ENCODE measurements around the gene CELF2. TPM values are rescaled to one million over a fixed set of nuclear protein-coding genes. Genes with fewer than 3 reads are reported as not detected.

CELF2 gene
- total and polyA plus RNA-seq, 2 experiments from 2014 or later: 14.4 to 26.5 TPM

DNA sequence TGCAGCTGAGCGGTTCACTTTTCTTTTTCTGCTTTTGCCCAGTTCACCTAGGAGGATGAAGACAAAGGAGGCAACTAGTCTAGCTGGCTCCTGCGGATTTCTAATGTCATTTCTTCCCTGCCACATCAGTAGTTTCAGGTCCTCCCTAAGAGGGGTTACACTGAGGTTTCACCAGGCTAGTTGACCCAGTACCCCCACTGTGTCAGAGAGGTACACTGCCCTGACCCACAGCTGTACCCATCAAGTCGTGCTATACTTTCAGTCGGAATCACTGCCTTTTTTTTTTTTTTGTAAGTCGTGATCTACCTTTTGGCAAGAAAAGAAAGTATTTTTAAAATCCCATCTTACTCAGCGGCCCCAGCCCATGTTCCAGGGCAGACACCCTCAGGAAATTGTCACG is 243.5 kb downstream of the CELF2 start:
- in situ Hi-C loops (cut with MboI): no loop called here
- Histone ChIP-seq H3K9me2 (ENCODE audit: insufficient read depth) (no peaks in the 10 kb centered on the region), H3K4me2 (ENCODE audit: unreplicated experiment) (no peak overlapping the region), H3K9me3 (ENCODE audit: low read depth) (no peaks in the 10 kb centered on the region), H3F3A (ENCODE audit: insufficient read depth) (no peaks in the 10 kb centered on the region), H3K79me2 (ENCODE audit: insufficient read depth) (no peaks in the 10 kb centered on the region), H3K4me3 (no peak overlapping the region), H3K9ac (no peak overlapping the region), H4K20me1 (ENCODE audit: insufficient read depth) (no peaks in the 10 kb centered on the region), H3K27ac (no peak overlapping the region), H3K27me3 (replicated peaks; ENCODE audit: insufficient read depth) (no peaks in the 10 kb centered on the region), H2AFZ (no peak overlapping the region), H3K36me3 (ENCODE audit: low read depth) (no peaks in the 10 kb centered on the region; the same call in 1 of the 2 replicates), H3K4me1 (ENCODE audit: insufficient read depth) (no peaks in the 10 kb centered on the region)
- no peak for TF ChIP-seq EZH2phosphoT487 (IDR thresholded peaks at IDR 0.05; ENCODE audit: insufficient read depth, low read depth)
- TF ChIP-seq EZH2 (IDR thresholded peaks at IDR 0.05; ENCODE audit: insufficient read depth, poor library complexity, severe bottlenecking): no peak
- DNase-seq: no peak
- 76 to 78% methylated on average over 7 of the region's 7 CpGs for WGBS, 2 experiments (ENCODE audit: low coverage in 1 of 2, low lambda C conversion rate in 2 of 2, missing lambda C conversion rate in 2 of 2)

DNA sequence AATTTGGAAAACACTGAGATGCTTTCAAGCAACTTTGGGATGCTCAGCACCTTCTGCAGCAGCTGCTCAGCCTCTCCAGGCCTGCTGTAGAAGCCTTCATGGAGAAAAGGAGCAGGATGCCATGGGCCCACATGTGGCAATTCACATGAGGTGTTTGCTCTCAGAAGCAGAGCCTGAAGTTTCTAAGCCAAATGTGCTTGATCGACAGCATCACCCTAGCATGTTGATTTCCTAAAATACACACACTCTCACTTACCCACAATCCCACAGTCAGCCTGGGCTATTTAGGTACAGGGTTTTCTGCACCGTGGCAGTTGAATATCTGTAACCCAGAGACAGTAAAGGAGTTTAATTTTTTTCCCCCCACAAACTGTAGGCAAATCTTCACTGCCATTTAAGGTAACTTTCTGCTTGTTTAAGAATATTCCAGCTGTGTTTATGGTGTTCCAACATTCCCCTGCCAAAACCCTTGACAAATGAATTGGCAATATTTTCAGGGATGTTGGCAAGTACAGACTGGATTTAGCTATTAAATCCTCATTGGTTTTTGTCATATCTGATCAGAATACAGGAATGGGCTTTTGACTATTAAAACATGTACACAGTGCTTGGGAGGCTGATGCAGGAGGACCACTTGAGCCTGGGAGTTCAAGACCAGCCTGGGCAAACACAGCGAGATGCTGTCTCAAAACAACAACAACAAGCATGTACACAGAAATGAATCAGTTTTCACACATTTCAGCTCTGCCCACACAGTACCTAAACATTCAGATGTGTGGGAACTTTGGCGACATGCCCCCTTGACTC is 244.2 kb downstream of the CELF2 start:
- no peaks in the 10 kb centered on the region for H3K4me1 ChIP-seq (ENCODE audit: insufficient read depth)
- in situ Hi-C loops (cut with MboI): no loop called here
- no peak for DNase-seq
- no peak overlapping the region for H3K27ac ChIP-seq
- no peaks in the 10 kb centered on the region for H4K20me1 ChIP-seq (ENCODE audit: insufficient read depth)
- no peaks in the 10 kb centered on the region for H3K9me3 ChIP-seq (ENCODE audit: low read depth)
- no peak overlapping the region for H3K4me2 ChIP-seq (ENCODE audit: unreplicated experiment)
- H3K79me2 ChIP-seq (ENCODE audit: insufficient read depth): no peaks in the 10 kb centered on the region
- H3K9me2 ChIP-seq (ENCODE audit: insufficient read depth): no peaks in the 10 kb centered on the region
- H3F3A ChIP-seq (ENCODE audit: insufficient read depth): no peaks in the 10 kb centered on the region
- no peak overlapping the region for H3K9ac ChIP-seq
- TF ChIP-seq EZH2 (IDR thresholded peaks at IDR 0.05; ENCODE audit: insufficient read depth, poor library complexity, severe bottlenecking): no peak
- TF ChIP-seq EZH2phosphoT487 (IDR thresholded peaks at IDR 0.05; ENCODE audit: insufficient read depth, low read depth): no peak
- H3K4me3 ChIP-seq: no peak overlapping the region
- 36 to 41% methylated on average over 4 of the region's 4 CpGs for WGBS, 2 experiments (ENCODE audit: low coverage in 1 of 2, low lambda C conversion rate in 2 of 2, missing lambda C conversion rate in 2 of 2)
- no peaks in the 10 kb centered on the region for H3K27me3 ChIP-seq (replicated peaks; ENCODE audit: insufficient read depth)
- H3K36me3 ChIP-seq (ENCODE audit: low read depth): no peaks in the 10 kb centered on the region; the same call in 1 of the 2 replicates
- no peak overlapping the region for H2AFZ ChIP-seq

DNA sequence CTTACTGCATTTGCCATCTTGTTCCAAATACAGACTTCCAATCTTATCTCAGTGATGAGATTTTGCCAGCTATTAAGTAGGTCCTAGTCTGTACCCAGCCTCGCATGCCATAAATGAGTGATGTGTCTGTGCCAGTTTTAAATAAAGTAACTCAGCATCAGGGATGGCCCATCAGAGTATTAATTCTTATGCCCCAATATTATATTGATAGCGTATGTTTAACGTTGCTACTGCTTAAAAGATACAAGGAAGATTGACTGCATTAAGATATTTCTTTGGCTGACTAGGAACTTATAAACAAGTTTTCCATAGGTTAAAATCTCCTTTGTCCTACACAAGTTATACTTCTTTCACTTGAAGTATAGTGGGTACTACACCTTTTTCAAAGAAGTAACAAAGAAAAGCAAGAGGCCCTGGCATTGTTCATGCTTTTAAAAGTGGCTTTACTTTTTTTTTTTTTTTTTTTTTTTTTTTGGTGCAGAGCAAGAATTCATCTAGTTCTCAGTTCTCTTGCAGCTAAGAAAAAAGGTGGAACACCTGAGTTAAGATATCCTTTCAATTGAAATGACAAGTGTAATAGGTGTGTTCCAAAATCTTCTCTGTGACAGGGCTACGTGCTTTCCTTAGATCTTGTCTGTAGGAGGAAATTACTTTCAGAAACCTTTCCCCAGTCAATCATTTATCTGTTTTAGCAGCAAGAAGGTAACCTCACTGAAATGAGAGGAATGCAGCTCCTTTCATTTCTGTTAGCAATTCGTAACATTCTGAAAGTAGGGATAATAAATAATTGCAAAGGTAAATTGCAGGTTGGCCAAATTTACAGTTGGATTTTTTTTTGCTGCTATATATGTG is 245.0 kb downstream of the CELF2 start:
- no peak overlapping the region for H3K9ac ChIP-seq
- no peaks in the 10 kb centered on the region for H3K27me3 ChIP-seq (replicated peaks; ENCODE audit: insufficient read depth)
- H3K79me2 ChIP-seq (ENCODE audit: insufficient read depth): no peaks in the 10 kb centered on the region
- in situ Hi-C loops (cut with MboI): no loop called here
- no peak for DNase-seq
- H3K36me3 ChIP-seq (ENCODE audit: low read depth): no peaks in the 10 kb centered on the region; the same call in 1 of the 2 replicates
- TF ChIP-seq EZH2 (IDR thresholded peaks at IDR 0.05; ENCODE audit: insufficient read depth, poor library complexity, severe bottlenecking) (no peak), EZH2phosphoT487 (IDR thresholded peaks at IDR 0.05; ENCODE audit: insufficient read depth, low read depth) (no peak)
- 85% methylated on average over 5 of the region's 5 CpGs for WGBS, 2 experiments (ENCODE audit: low coverage in 1 of 2, low lambda C conversion rate in 2 of 2, missing lambda C conversion rate in 2 of 2)
- H4K20me1 ChIP-seq (ENCODE audit: insufficient read depth): no peaks in the 10 kb centered on the region
- no peaks in the 10 kb centered on the region for H3K4me1 ChIP-seq (ENCODE audit: insufficient read depth)
- H3K9me2 ChIP-seq (ENCODE audit: insufficient read depth): no peaks in the 10 kb centered on the region
- no peak overlapping the region for H3K27ac ChIP-seq
- H2AFZ ChIP-seq: no peak overlapping the region
- H3K4me2 ChIP-seq (ENCODE audit: unreplicated experiment): no peak overlapping the region
- no peaks in the 10 kb centered on the region for H3K9me3 ChIP-seq (ENCODE audit: low read depth)
- H3K4me3 ChIP-seq: no peak overlapping the region
- no peaks in the 10 kb centered on the region for H3F3A ChIP-seq (ENCODE audit: insufficient read depth)

DNA sequence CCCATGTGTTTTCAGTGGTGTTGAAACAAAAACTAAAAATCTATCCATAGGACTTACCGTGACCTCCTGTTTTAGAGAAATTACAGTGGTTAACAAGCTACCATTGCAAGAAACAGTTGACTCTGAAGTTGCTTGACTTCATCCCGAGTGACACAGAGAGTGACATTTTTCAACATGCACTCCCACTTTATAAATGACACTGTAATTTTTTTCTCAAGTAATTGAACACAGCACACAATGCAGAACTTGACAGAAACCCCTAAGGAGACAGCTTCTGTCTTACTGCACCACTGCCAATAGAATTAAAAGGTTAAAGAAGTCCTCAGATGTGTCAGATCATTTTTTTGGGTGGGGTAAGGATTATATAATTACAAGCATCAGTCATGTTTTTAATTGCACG is 246.1 kb downstream of the CELF2 start:
- H3K36me3 ChIP-seq (ENCODE audit: low read depth): no peaks in the 10 kb centered on the region; the same call in 1 of the 2 replicates
- H3K4me3 ChIP-seq: no peak overlapping the region
- DNase-seq: no peak
- H3K27me3 ChIP-seq (replicated peaks; ENCODE audit: insufficient read depth): no peaks in the 10 kb centered on the region
- TF ChIP-seq EZH2phosphoT487 (IDR thresholded peaks at IDR 0.05; ENCODE audit: insufficient read depth, low read depth) (no peak), EZH2 (IDR thresholded peaks at IDR 0.05; ENCODE audit: insufficient read depth, poor library complexity, severe bottlenecking) (no peak)
- H3K9me2 ChIP-seq (ENCODE audit: insufficient read depth): no peaks in the 10 kb centered on the region
- no peaks in the 10 kb centered on the region for H3K79me2 ChIP-seq (ENCODE audit: insufficient read depth)
- H3K4me2 ChIP-seq (ENCODE audit: unreplicated experiment): no peak overlapping the region
- no peak overlapping the region for H3K9ac ChIP-seq
- in situ Hi-C loops (cut with MboI): no loop called here
- H2AFZ ChIP-seq: no peak overlapping the region
- WGBS, 2 experiments (ENCODE audit: low coverage in 1 of 2, low lambda C conversion rate in 2 of 2, missing lambda C conversion rate in 2 of 2): 36 to 40% methylated on average over 3 of the region's 3 CpGs
- no peak overlapping the region for H3K27ac ChIP-seq
- no peaks in the 10 kb centered on the region for H3K4me1 ChIP-seq (ENCODE audit: insufficient read depth)
- no peaks in the 10 kb centered on the region for H4K20me1 ChIP-seq (ENCODE audit: insufficient read depth)
- H3K9me3 ChIP-seq (ENCODE audit: low read depth): no peaks in the 10 kb centered on the region
- H3F3A ChIP-seq (ENCODE audit: insufficient read depth): no peaks in the 10 kb centered on the region

Data from GM23248 (cell line).